Activated T-cell treated with anti-CD3 and anti-CD28 coated beads, Interleukin-2, amount 50 U/mL, for 72 hours (primary cell): ENCODE results near the gene GRIP1. TPM values are rescaled to one million over a fixed set of nuclear protein-coding genes. Genes with fewer than 3 reads are reported as not detected.

Experiments
- ATAC-seq, 2 donors: fragments of 150-1000 bp; cut with Tn5 transposase; replicated peaks in 1 of 2; 2 replicates each; pipeline ENCODE4 v1.10.0; 2021; ENCODE audit warnings: moderate library complexity in 2 of 2, mild to moderate bottlenecking in 1 of 2
- DNase-seq, 2 donors: peaks; one replicate each; pipeline ENCODE4 v3.0.0; 2021 to 2022; ENCODE audit warnings: mixed read lengths in 1 of 2
- H3K27ac Mint-ChIP-seq: one replicate; pipeline ENCODE4 v1.8.0; 2022; ENCODE audit warnings: mild to moderate bottlenecking, moderate library complexity, mixed read lengths
- H3K27me3 Mint-ChIP-seq: one replicate; pipeline ENCODE4 v1.8.0; 2022; ENCODE audit warnings: low read depth, mixed read lengths
- H3K36me3 Mint-ChIP-seq, 2 donors: one replicate each; pipeline ENCODE4 v1.8.0; 2022; ENCODE audit warnings: mixed read lengths in 2 of 2, mild to moderate bottlenecking in 1 of 2; ENCODE audit not compliant: insufficient read depth in 2 of 2
- H3K4me1 Mint-ChIP-seq: one replicate; pipeline ENCODE4 v1.8.0; 2022; ENCODE audit warnings: low read depth, mixed read lengths
- H3K4me3 Mint-ChIP-seq, 2 donors: one replicate each; pipeline ENCODE4 v1.8.0; 2022; ENCODE audit warnings: mild to moderate bottlenecking in 2 of 2, mixed read lengths in 2 of 2, moderate library complexity in 2 of 2
- H3K9me3 Mint-ChIP-seq, 2 donors: one replicate each; pipeline ENCODE4 v1.8.0; 2022; ENCODE audit warnings: mixed read lengths in 2 of 2
- total RNA-seq, 2 donors: library from RNA; stranded (reverse); gene quantifications; one replicate each; pipeline ENCODE4 v1.2.3, GENCODE V29; 2022

The GRIP1 gene
- total RNA-seq, 2 donors from 2014 or later: 0.44 to 2.3 TPM

GRCh38 chr12:66624806-66625205 lies 54.1 kb downstream of the GRIP1 start:
- no peaks in the 10 kb centered on the region for H3K27me3 Mint-ChIP-seq
- H3K27ac Mint-ChIP-seq: no peak overlapping the region
- no peak for ATAC-seq
- no peaks in the 10 kb centered on the region for H3K36me3 Mint-ChIP-seq
- no peak overlapping the region for H3K4me3 Mint-ChIP-seq
- DNase-seq: no peak
- H3K4me1 Mint-ChIP-seq: no peaks in the 10 kb centered on the region
- no peaks in the 10 kb centered on the region for H3K9me3 Mint-ChIP-seq

- no peaks in the 10 kb centered on the region for H3K36me3 Mint-ChIP-seq
- no peak overlapping the region for H3K4me3 Mint-ChIP-seq
- H3K4me1 Mint-ChIP-seq: no peaks in the 10 kb centered on the region
- no peaks in the 10 kb centered on the region for H3K9me3 Mint-ChIP-seq
- no peak for ATAC-seq
- H3K27ac Mint-ChIP-seq: no peak overlapping the region
- no peak for DNase-seq
- H3K27me3 Mint-ChIP-seq: no peaks in the 10 kb centered on the region
These were observed 55.4 kb downstream of the GRIP1 start for GRCh38 chr12:66623455-66623854.

- Mint-ChIP-seq H3K9me3 (no peaks in the 10 kb centered on the region), H3K27ac (no peak overlapping the region), H3K4me3 (no peak overlapping the region), H3K36me3 (no peaks in the 10 kb centered on the region), H3K4me1 (no peaks in the 10 kb centered on the region), H3K27me3 (no peaks in the 10 kb centered on the region)
- DNase-seq (no peak), ATAC-seq (no peak)
These were observed 58.2 kb downstream of the GRIP1 start for GRCh38 chr12:66620688-66621087.

GRCh38 chr12:66620026-66620425 lies 58.9 kb downstream of the GRIP1 start:
- no peaks in the 10 kb centered on the region for H3K9me3 Mint-ChIP-seq
- ATAC-seq (no peak), DNase-seq (no peak)
- H3K4me1 Mint-ChIP-seq: no peaks in the 10 kb centered on the region
- no peak overlapping the region for H3K4me3 Mint-ChIP-seq
- H3K27ac Mint-ChIP-seq: no peak overlapping the region
- H3K27me3 Mint-ChIP-seq: no peaks in the 10 kb centered on the region
- no peaks in the 10 kb centered on the region for H3K36me3 Mint-ChIP-seq

GRCh38 chr12:66617991-66618390 lies 60.9 kb downstream of the GRIP1 start:
- no peaks in the 10 kb centered on the region for H3K4me1 Mint-ChIP-seq
- no peaks in the 10 kb centered on the region for H3K36me3 Mint-ChIP-seq
- H3K4me3 Mint-ChIP-seq: no peak overlapping the region
- H3K27ac Mint-ChIP-seq: no peak overlapping the region
- ATAC-seq (no peak), DNase-seq (no peak)
- no peaks in the 10 kb centered on the region for H3K27me3 Mint-ChIP-seq
- H3K9me3 Mint-ChIP-seq: no peaks in the 10 kb centered on the region

- Mint-ChIP-seq H3K4me1 (no peaks in the 10 kb centered on the region), H3K9me3 (no peaks in the 10 kb centered on the region), H3K36me3 (no peaks in the 10 kb centered on the region), H3K4me3 (no peak overlapping the region), H3K27ac (no peak overlapping the region), H3K27me3 (no peaks in the 10 kb centered on the region)
- DNase-seq: no peak
- no peak for ATAC-seq
These were observed 66.6 kb downstream of the GRIP1 start for GRCh38 chr12:66612090-66612775.

GRCh38 chr12:66607147-66607546 lies 71.7 kb downstream of the GRIP1 start:
- H3K4me1 Mint-ChIP-seq: no peaks in the 10 kb centered on the region
- no peaks in the 10 kb centered on the region for H3K9me3 Mint-ChIP-seq
- no peak for ATAC-seq
- no peak overlapping the region for H3K27ac Mint-ChIP-seq
- no peak for DNase-seq
- H3K27me3 Mint-ChIP-seq: peaks cover 6% of the 10 kb centered on the region
- H3K36me3 Mint-ChIP-seq: no peaks in the 10 kb centered on the region
- H3K4me3 Mint-ChIP-seq: no peak overlapping the region

- no peaks in the 10 kb centered on the region for H3K36me3 Mint-ChIP-seq
- H3K27ac Mint-ChIP-seq: no peak overlapping the region
- H3K27me3 Mint-ChIP-seq: peaks cover 6% of the 10 kb centered on the region
- H3K4me1 Mint-ChIP-seq: no peaks in the 10 kb centered on the region
- no peak for ATAC-seq
- DNase-seq: no peak
- H3K9me3 Mint-ChIP-seq: no peaks in the 10 kb centered on the region
- H3K4me3 Mint-ChIP-seq: no peak overlapping the region
These were observed 73.6 kb downstream of the GRIP1 start for GRCh38 chr12:66605293-66605692.

GRCh38 chr12:66603981-66604479 lies 74.8 kb downstream of the GRIP1 start:
- DNase-seq (no peak), ATAC-seq (no peak)
- no peak overlapping the region for H3K4me3 Mint-ChIP-seq
- H3K27ac Mint-ChIP-seq: no peak overlapping the region
- H3K36me3 Mint-ChIP-seq: no peaks in the 10 kb centered on the region
- H3K4me1 Mint-ChIP-seq: no peaks in the 10 kb centered on the region
- H3K27me3 Mint-ChIP-seq: peaks cover 6% of the 10 kb centered on the region
- H3K9me3 Mint-ChIP-seq: no peaks in the 10 kb centered on the region

- DNase-seq: no peak
- Mint-ChIP-seq H3K4me3 (no peak overlapping the region), H3K27ac (no peak overlapping the region), H3K36me3 (no peaks in the 10 kb centered on the region), H3K4me1 (no peaks in the 10 kb centered on the region), H3K9me3 (no peaks in the 10 kb centered on the region), H3K27me3 (peaks cover 6% of the 10 kb centered on the region)
- no peak for ATAC-seq
These were observed 75.4 kb downstream of the GRIP1 start for GRCh38 chr12:66603461-66603860.

- Mint-ChIP-seq H3K9me3 (no peaks in the 10 kb centered on the region), H3K4me1 (no peaks in the 10 kb centered on the region), H3K36me3 (no peaks in the 10 kb centered on the region), H3K27ac (no peak overlapping the region), H3K27me3 (peaks cover 6% of the 10 kb centered on the region), H3K4me3 (no peak overlapping the region)
- no peak for DNase-seq
- no peak for ATAC-seq
These were observed 76.3 kb downstream of the GRIP1 start for GRCh38 chr12:66602483-66603143.

- H3K4me1 Mint-ChIP-seq: no peaks in the 10 kb centered on the region
- DNase-seq: no peak
- H3K27me3 Mint-ChIP-seq: peaks cover 6% of the 10 kb centered on the region
- H3K27ac Mint-ChIP-seq: no peak overlapping the region
- no peak overlapping the region for H3K4me3 Mint-ChIP-seq
- H3K9me3 Mint-ChIP-seq: no peaks in the 10 kb centered on the region
- no peaks in the 10 kb centered on the region for H3K36me3 Mint-ChIP-seq
- no peak for ATAC-seq
These were observed 78.0 kb downstream of the GRIP1 start for GRCh38 chr12:66600903-66601302.

GRCh38 chr12:66599816-66600215 lies 79.1 kb downstream of the GRIP1 start:
- Mint-ChIP-seq H3K27me3 (peaks cover 6% of the 10 kb centered on the region), H3K4me1 (no peaks in the 10 kb centered on the region), H3K9me3 (no peaks in the 10 kb centered on the region), H3K27ac (no peak overlapping the region), H3K36me3 (no peaks in the 10 kb centered on the region), H3K4me3 (no peak overlapping the region)
- ATAC-seq: no peak
- DNase-seq: no peak

- no peaks in the 10 kb centered on the region for H3K4me1 Mint-ChIP-seq
- H3K27me3 Mint-ChIP-seq: peaks cover 6% of the 10 kb centered on the region
- no peaks in the 10 kb centered on the region for H3K36me3 Mint-ChIP-seq
These were observed 80.3 kb downstream of the GRIP1 start for GRCh38 chr12:66598608-66599007.

More at GRCh38 chr12:66598608-66599007, 80.3 kb downstream of the GRIP1 start:
- no peak overlapping the region for H3K27ac Mint-ChIP-seq
- DNase-seq: no peak
- ATAC-seq: no peak
- H3K9me3 Mint-ChIP-seq: no peaks in the 10 kb centered on the region
- H3K4me3 Mint-ChIP-seq: no peak overlapping the region
